ENCODE results near the gene VAV1. TPM values are rescaled to one million over a fixed set of nuclear protein-coding genes. Genes with fewer than 3 reads are reported as not detected.
"Not testable (repeated sequence)": the region's sequence is repeated elsewhere in the genome, so short reads cannot be mapped to it uniquely, and the experiment has no call there.

Gene VAV1
- total and polyA plus RNA-seq, 2 donors = 3.0 to 4.4 TPM

DNA sequence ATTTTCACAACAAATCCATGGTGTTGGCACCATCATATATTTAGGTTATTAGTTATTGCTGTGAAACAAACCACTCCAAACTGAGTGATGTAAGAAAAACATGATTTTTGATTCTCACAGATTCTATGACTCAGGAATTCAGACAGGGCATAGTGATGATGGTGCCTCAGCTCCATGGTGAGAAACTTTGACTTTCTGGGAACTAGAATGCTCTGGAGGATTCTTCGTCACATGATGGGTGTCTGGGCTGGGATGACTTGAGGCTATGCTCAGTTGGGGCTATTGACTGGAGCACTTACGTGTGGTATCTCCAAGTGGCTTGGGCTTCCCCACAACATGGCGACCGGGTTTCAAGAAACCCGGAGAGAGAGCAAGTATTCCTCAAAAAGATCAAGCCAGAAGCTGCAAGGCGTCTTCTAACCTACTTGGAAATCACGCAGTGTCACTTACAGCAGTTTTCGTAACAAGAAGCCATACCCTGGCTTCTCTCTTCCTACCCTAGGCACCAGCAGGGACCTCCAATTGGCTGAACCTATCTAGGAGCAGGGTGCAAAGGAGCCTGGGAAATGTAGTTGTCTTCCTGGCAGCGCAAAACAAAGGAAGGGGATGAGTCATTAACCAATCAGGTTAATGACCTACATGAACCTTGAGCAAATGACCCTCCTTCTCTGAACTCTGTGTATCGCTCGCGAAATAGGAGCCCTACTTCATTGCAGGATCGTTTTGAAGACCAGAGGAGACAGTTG, 22.4 kb downstream of the VAV1 start:
- Histone ChIP-seq H3K36me3 (ENCODE audit: insufficient read depth) (no peaks in the 10 kb centered on the region), H3K4me1 (ENCODE audit: insufficient read depth) (no peaks in the 10 kb centered on the region), H3K27ac (ENCODE audit: low read depth) (no peak overlapping the region), H3K4me3 (ENCODE audit: low read depth, low read length) (no peak overlapping the region)
- 80% methylated on average over 13 of the region's 13 CpGs for WGBS
- DNase-seq (ENCODE audit: extremely low spot score) = no peak

DNA sequence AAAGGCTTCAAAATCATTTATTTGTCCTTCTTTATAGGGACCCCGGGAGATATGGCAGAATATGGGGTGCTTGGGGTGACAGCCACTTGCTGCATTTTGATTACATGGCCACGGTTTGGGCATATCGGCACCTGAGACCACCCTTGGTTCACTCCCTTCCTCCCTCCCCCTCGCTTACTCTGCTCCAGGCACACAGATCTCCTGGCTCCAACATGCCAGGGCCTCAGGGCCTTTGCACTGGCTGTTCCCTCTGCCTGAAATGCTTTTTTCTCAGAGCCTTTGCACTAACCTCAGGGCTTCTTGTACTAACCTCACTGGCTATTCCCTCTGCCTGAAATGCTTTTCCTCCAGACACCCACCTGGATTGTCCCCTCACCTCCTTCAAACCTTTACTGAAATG, 23.8 kb downstream of the VAV1 start:
- DNase-seq (ENCODE audit: extremely low spot score) = no peak
- WGBS = 90% methylated on average over 4 of the region's 4 CpGs
- Histone ChIP-seq H3K27ac (ENCODE audit: low read depth) (no peak overlapping the region), H3K4me3 (ENCODE audit: low read depth, low read length) (no peak overlapping the region), H3K4me1 (ENCODE audit: insufficient read depth) (no peaks in the 10 kb centered on the region), H3K36me3 (ENCODE audit: insufficient read depth) (no peaks in the 10 kb centered on the region)

DNA sequence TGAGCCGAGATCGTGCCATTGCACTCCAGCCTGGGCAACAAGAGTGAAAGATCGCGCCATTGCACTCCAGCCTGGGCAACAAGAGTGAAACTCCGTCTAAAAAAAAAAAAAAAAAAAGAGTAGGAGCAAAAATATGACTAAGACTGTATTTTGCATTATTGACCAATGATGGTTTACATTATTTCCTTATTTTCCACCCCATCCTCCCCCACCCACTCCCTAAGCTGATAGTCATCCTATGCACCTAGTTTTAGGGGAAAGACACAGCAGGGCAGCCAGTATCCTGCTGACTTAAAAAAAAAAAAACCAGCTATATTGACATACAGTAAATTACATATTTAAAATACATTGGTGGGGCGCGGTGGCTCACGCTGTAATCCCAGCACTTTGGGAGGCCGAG, 25.1 kb downstream of the VAV1 start:
- DNase-seq (ENCODE audit: extremely low spot score) = no peak
- H3K36me3 ChIP-seq (ENCODE audit: insufficient read depth) = no peaks in the 10 kb centered on the region
- WGBS = 85% methylated on average over 9 of the region's 9 CpGs
- no peak overlapping the region for H3K4me3 ChIP-seq (ENCODE audit: low read depth, low read length)
- no peak overlapping the region for H3K27ac ChIP-seq (ENCODE audit: low read depth)
- no peaks in the 10 kb centered on the region for H3K4me1 ChIP-seq (ENCODE audit: insufficient read depth)

DNA sequence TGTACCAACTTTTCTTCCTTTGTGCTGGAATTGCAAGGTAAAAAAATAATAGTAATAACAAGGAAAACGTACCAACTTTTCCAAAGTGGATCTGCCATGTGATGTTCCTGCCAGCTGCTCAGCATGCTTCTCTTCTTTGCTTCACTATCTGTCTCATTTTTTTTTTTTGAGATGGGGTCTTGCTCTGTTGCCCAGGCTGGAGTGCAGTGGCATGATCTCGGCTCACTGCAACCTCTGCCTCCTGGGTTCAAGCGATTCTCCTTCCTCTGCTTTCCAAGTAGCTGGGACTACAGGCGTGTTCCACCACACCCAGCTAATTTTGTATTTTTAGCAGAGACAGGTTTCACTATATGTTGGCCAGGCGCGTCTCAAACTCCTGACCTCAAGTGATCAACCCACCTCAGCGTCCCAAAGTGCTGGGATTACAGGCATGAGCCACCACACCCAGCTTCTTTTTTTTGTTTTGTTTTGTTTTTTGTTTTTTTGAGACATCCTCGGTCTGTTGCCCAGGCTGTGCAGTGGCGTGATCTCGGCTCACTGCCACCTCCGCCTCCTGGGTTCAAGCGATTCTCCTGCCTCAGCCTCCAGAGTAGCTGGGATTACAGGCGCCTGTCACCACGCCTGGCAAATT, 27.8 kb downstream of the VAV1 start:
- not testable (repeated sequence) for DNase-seq (ENCODE audit: extremely low spot score); H3K36me3 ChIP-seq (ENCODE audit: insufficient read depth); H3K4me3 ChIP-seq (ENCODE audit: low read depth, low read length); H3K4me1 ChIP-seq (ENCODE audit: insufficient read depth); H3K27ac ChIP-seq (ENCODE audit: low read depth)
- 83% methylated on average over 14 of the region's 14 CpGs for WGBS

- no peaks in the 10 kb centered on the region for H3K4me1 ChIP-seq (ENCODE audit: insufficient read depth)
- DNase-seq (ENCODE audit: extremely low spot score) = no peak
- 41% methylated on average over 10 of the region's 10 CpGs for WGBS
- H3K4me3 ChIP-seq (ENCODE audit: low read depth, low read length) = no peak overlapping the region
- no peaks in the 10 kb centered on the region for H3K36me3 ChIP-seq (ENCODE audit: insufficient read depth)
- peak overlapping the region; percentile 53 for H3K27ac ChIP-seq (ENCODE audit: low read depth)
Observed at GRCh38 chr19:6800991-6801484, 28.5 kb downstream of the VAV1 start.

- peak overlapping the region; percentile 18 for H3K4me3 ChIP-seq (ENCODE audit: low read depth, low read length)
- no peaks in the 10 kb centered on the region for H3K4me1 ChIP-seq (ENCODE audit: insufficient read depth)
- H3K36me3 ChIP-seq (ENCODE audit: insufficient read depth) = no peaks in the 10 kb centered on the region
- peak overlapping the region; percentile 53 for H3K27ac ChIP-seq (ENCODE audit: low read depth)
- peak; percentile 29 for DNase-seq (ENCODE audit: extremely low spot score)
- WGBS = 6% methylated on average over 19 of the region's 19 CpGs
Observed at GRCh38 chr19:6801485-6802086, 29.1 kb downstream of the VAV1 start.

GRCh38 chr19:6802336-6803035, 30.0 kb downstream of the VAV1 start:
- Histone ChIP-seq H3K36me3 (ENCODE audit: insufficient read depth) (no peaks in the 10 kb centered on the region), H3K4me1 (ENCODE audit: insufficient read depth) (no peaks in the 10 kb centered on the region), H3K4me3 (ENCODE audit: low read depth, low read length) (no peak overlapping the region), H3K27ac (ENCODE audit: low read depth) (no peak overlapping the region)
- DNase-seq (ENCODE audit: extremely low spot score) = no peak
- 60% methylated on average over 9 of the region's 9 CpGs for WGBS

- DNase-seq (ENCODE audit: extremely low spot score) = no peak
- Histone ChIP-seq H3K36me3 (ENCODE audit: insufficient read depth) (no peaks in the 10 kb centered on the region), H3K4me3 (ENCODE audit: low read depth, low read length) (no peak overlapping the region), H3K4me1 (ENCODE audit: insufficient read depth) (no peaks in the 10 kb centered on the region), H3K27ac (ENCODE audit: low read depth) (no peak overlapping the region)
- WGBS = 74% methylated on average over 8 of the region's 8 CpGs
Observed at GRCh38 chr19:6803036-6803404, 30.5 kb downstream of the VAV1 start.

GRCh38 chr19:6806488-6806887, 34.0 kb downstream of the VAV1 start:
- Histone ChIP-seq H3K4me3 (ENCODE audit: low read depth, low read length) (no peak overlapping the region), H3K27ac (ENCODE audit: low read depth) (no peak overlapping the region), H3K4me1 (ENCODE audit: insufficient read depth) (no peaks in the 10 kb centered on the region), H3K36me3 (ENCODE audit: insufficient read depth) (no peaks in the 10 kb centered on the region)
- 86% methylated on average over 4 of the region's 4 CpGs for WGBS
- DNase-seq (ENCODE audit: extremely low spot score) = no peak

DNA sequence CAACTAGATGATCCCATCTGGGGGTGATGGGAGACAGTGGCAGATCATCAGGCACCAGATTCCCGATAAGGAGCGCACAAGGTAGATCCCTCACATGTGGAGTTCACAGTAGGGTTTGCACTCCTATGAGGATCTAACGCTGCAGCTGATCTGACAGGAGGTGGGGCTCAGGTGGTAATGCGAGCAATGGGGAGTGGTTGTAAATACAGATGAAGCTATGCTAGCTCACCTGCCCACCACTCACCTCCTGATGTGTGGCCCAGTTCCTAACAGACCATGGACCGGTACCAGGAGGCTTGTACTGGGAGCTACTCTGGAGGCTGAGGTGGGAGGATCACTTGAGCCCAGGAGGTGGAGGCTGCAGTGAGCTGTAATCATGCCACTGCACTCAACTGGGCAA, 34.8 kb downstream of the VAV1 start:
- WGBS = 92% methylated on average over 5 of the region's 5 CpGs
- Histone ChIP-seq H3K4me3 (ENCODE audit: low read depth, low read length) (no peak overlapping the region), H3K4me1 (ENCODE audit: insufficient read depth) (no peaks in the 10 kb centered on the region), H3K36me3 (ENCODE audit: insufficient read depth) (no peaks in the 10 kb centered on the region), H3K27ac (ENCODE audit: low read depth) (no peak overlapping the region)
- no peak for DNase-seq (ENCODE audit: extremely low spot score)

DNA sequence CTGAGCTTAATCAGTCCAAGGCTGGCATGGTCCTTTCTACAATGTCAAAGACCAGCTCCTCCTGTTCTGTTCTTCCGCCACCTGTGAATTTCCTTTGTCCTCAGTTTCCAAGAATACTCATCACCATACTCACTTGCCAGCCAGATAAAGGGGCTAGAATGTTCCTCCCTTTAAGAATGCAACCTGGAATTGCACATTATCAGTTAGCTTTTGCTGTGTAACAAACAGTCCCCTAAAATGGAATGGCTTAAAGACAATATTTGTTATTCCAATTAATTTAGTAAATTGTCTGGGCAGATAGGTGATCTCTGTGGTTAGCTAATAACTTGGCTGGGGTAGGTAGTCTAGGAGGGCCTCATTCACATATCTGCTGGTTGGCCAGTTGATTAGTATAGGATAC, 36.0 kb downstream of the VAV1 start:
- 95% methylated on average over 1 of the region's 1 CpG for WGBS
- H3K4me1 ChIP-seq (ENCODE audit: insufficient read depth) = no peaks in the 10 kb centered on the region
- H3K36me3 ChIP-seq (ENCODE audit: insufficient read depth) = no peaks in the 10 kb centered on the region
- DNase-seq (ENCODE audit: extremely low spot score) = no peak
- no peak overlapping the region for H3K27ac ChIP-seq (ENCODE audit: low read depth)
- H3K4me3 ChIP-seq (ENCODE audit: low read depth, low read length) = no peak overlapping the region

DNA sequence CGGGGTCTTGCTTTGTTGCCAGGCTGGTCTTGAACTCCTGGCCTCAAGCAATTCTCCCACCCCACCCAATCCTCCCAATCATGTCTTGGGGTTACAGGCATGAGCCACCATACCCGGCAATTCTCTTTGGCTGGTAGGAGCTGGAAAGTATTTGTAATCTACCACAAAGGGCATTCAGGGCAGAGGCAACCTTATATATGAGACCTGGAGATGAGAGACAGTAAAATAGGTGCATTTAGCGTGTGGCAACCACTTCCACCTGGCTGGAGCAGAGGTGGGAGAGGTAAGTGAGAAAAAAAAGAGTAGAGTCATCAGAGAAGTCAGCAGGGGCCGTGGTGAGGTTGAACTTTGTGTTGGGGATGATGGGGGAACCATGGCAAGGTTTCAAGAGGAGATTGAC, 36.8 kb downstream of the VAV1 start:
- Histone ChIP-seq H3K27ac (ENCODE audit: low read depth) (no peak overlapping the region), H3K4me1 (ENCODE audit: insufficient read depth) (no peaks in the 10 kb centered on the region), H3K4me3 (ENCODE audit: low read depth, low read length) (no peak overlapping the region), H3K36me3 (ENCODE audit: insufficient read depth) (no peaks in the 10 kb centered on the region)
- no peak for DNase-seq (ENCODE audit: extremely low spot score)
- WGBS = 68% methylated on average over 4 of the region's 4 CpGs

GRCh38 chr19:6811378-6811777, 38.9 kb downstream of the VAV1 start:
- Histone ChIP-seq H3K27ac (ENCODE audit: low read depth) (no peak overlapping the region), H3K36me3 (ENCODE audit: insufficient read depth) (no peaks in the 10 kb centered on the region), H3K4me3 (ENCODE audit: low read depth, low read length) (no peak overlapping the region), H3K4me1 (ENCODE audit: insufficient read depth) (no peaks in the 10 kb centered on the region)
- 86% methylated on average over 3 of the region's 3 CpGs for WGBS
- no peak for DNase-seq (ENCODE audit: extremely low spot score)

DNA sequence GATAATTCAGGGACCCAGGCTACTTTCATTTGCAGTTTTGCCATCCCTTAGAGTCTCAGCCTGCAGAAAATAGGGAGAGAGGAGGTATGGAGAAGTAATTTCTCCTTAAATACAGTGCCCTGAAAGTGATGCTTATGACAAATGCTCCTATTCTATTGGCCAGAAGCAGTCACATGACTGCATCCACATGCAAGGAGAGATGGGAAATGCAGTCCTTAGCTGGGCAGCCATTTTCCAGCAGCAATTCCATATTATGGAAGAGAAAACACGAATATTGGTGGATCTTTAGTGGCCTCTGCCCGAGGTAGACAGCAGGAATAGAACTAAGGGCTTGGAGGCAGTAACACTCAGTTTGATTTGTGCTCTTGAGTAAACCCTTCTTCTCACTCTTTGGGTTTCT, 39.4 kb downstream of the VAV1 start:
- Histone ChIP-seq H3K27ac (ENCODE audit: low read depth) (no peak overlapping the region), H3K36me3 (ENCODE audit: insufficient read depth) (no peaks in the 10 kb centered on the region), H3K4me1 (ENCODE audit: insufficient read depth) (no peaks in the 10 kb centered on the region), H3K4me3 (ENCODE audit: low read depth, low read length) (no peak overlapping the region)
- DNase-seq (ENCODE audit: extremely low spot score) = no peak
- WGBS = 32% methylated on average over 2 of the region's 2 CpGs
